IMR-90 (cell line): ENCODE results near the gene SLC22A2. TPM values are rescaled to one million over a fixed set of nuclear protein-coding genes. Genes with fewer than 3 reads are reported as not detected.

Experiments
- ATAC-seq: fragments of 200-7000 bp; cut with Tn5 transposase; 2 replicates; pipeline ENCODE4 v1.9.1; 2020; ENCODE audit warnings: low read depth, mild to moderate bottlenecking, moderate library complexity
- BruUV-seq: library from RNA; stranded (reverse); fragments of 400-500 nt; replicated peaks from 2 replicates; lab custom pipeline; 2021; lab: Mats Ljungman, UMichigan
- CTCF ChIA-PET: fragments of 300-600 bp; formaldehyde crosslinking; extraction: SDS; loops from one replicate; lab custom pipeline; 2021; ENCODE audit warnings: antibody characterized with exemption; lab: Yijun Ruan, JAX
- POLR2A ChIA-PET: fragments of 300-600 bp; sonication (Branson Sonifier 250); formaldehyde crosslinking; loops from one replicate; lab custom pipeline; 2022; ENCODE audit warnings: antibody characterized with exemption; ENCODE audit not compliant: unreplicated experiment; lab: Charles Lee
- DNase-seq: peaks from one replicate; pipeline ENCODE4 v3.0.0; 2013
- H2AFZ ChIP-seq: replicated peaks from 2 replicates; pipeline ENCODE3; 2013; ENCODE audit warnings: low read length, mild to moderate bottlenecking; ENCODE audit not compliant: poor library complexity
- H2AK5ac ChIP-seq: 2 replicates; pipeline ENCODE4 v1.6.1; 2013; ENCODE audit warnings: low read depth, low read length, inconsistent platforms
- H2AK9ac ChIP-seq: replicated peaks from 2 replicates; pipeline ENCODE3; 2013; ENCODE audit warnings: mild to moderate bottlenecking, low read depth, low read length, moderate library complexity; ENCODE audit not compliant: poor library complexity
- H2BK120ac ChIP-seq: 2 replicates; pipeline ENCODE4 v1.6.1; 2013; ENCODE audit warnings: low read depth, low read length, inconsistent platforms
- H2BK15ac ChIP-seq: 3 replicates; pipeline ENCODE4 v1.6.1; 2013; ENCODE audit warnings: low read depth, low read length, inconsistent platforms
- H2BK20ac ChIP-seq: 2 replicates; pipeline ENCODE4 v1.6.1; 2013; ENCODE audit warnings: low read depth, mild to moderate bottlenecking, inconsistent platforms, low read length, moderate library complexity
- H2BK5ac ChIP-seq: 2 replicates; pipeline ENCODE4 v1.6.1; 2013; ENCODE audit warnings: mild to moderate bottlenecking, low read depth, low read length, inconsistent platforms; ENCODE audit not compliant: poor library complexity, severe bottlenecking
- H3K14ac ChIP-seq: replicated peaks from 2 replicates; pipeline ENCODE4 v1.6.1; 2013; ENCODE audit warnings: low read depth, low read length, inconsistent platforms
- H3K18ac ChIP-seq: 2 replicates; pipeline ENCODE4 v1.6.1; 2013; ENCODE audit warnings: low read depth, low read length, control low read depth
- H3K23ac ChIP-seq: 2 replicates; pipeline ENCODE4 v1.6.1; 2013; ENCODE audit warnings: low read depth, low read length, inconsistent platforms
- H3K27ac ChIP-seq: 2 replicates; pipeline ENCODE4 v1.5.1; 2013; ENCODE audit warnings: mild to moderate bottlenecking, control low read depth, low read length; ENCODE audit not compliant: insufficient read depth
- H3K27me3 ChIP-seq: 2 replicates; pipeline ENCODE4 v1.6.1; 2013; ENCODE audit warnings: low read length; ENCODE audit not compliant: control insufficient read depth, insufficient read depth
- H3K36me3 ChIP-seq: 2 replicates; pipeline ENCODE4 v1.6.1; 2013; ENCODE audit warnings: low read length, mixed read lengths; ENCODE audit not compliant: control insufficient read depth, insufficient read depth
- H3K4ac ChIP-seq: 2 replicates; pipeline ENCODE4 v1.6.1; 2013; ENCODE audit warnings: low read depth, low read length, inconsistent platforms
- H3K4me1 ChIP-seq: 2 replicates; pipeline ENCODE4 v1.6.1; 2013; ENCODE audit warnings: low read length, mixed read lengths; ENCODE audit not compliant: control insufficient read depth, insufficient read depth
- H3K4me2 ChIP-seq: 2 replicates; pipeline ENCODE4 v1.6.1; 2013; ENCODE audit warnings: low read depth, mild to moderate bottlenecking, control low read depth, low read length, moderate library complexity
- H3K4me3 ChIP-seq: 2 replicates; pipeline ENCODE4 v1.5.1; 2013; ENCODE audit warnings: low read depth, mild to moderate bottlenecking, control low read depth, low read length, moderate library complexity; ENCODE audit not compliant: insufficient read depth
- H3K56ac ChIP-seq: 2 replicates; pipeline ENCODE4 v1.6.1; 2013; ENCODE audit warnings: low read length, inconsistent platforms; ENCODE audit not compliant: insufficient read depth; ENCODE audit errors: extremely low read depth
- H3K79me1 ChIP-seq, 2 experiments: 2 replicates each; pipeline ENCODE4 v1.6.1; 2013; ENCODE audit warnings: low read length in 2 of 2, inconsistent platforms in 1 of 2, low read depth in 1 of 2
- H3K9ac ChIP-seq: 2 replicates; pipeline ENCODE4 v1.6.1; 2013; ENCODE audit warnings: low read depth, low read length, control low read depth
- H3K9me1 ChIP-seq: 2 replicates; pipeline ENCODE4 v1.6.1; 2013; ENCODE audit warnings: low read length, inconsistent platforms; ENCODE audit not compliant: insufficient read depth
- H3K9me3 ChIP-seq: 2 replicates; pipeline ENCODE4 v1.6.1; 2013; ENCODE audit warnings: low read length; ENCODE audit not compliant: control insufficient read depth, insufficient read depth
- H4K20me1 ChIP-seq: 2 replicates; pipeline ENCODE4 v1.6.1; 2013; ENCODE audit warnings: low read length, inconsistent platforms; ENCODE audit not compliant: insufficient read depth
- H4K5ac ChIP-seq: 2 replicates; pipeline ENCODE4 v1.6.1; 2013; ENCODE audit warnings: mild to moderate bottlenecking, low read depth, low read length, control low read depth
- H4K8ac ChIP-seq, 2 experiments: 2 replicates each; pipeline ENCODE4 v1.6.1; 2013; ENCODE audit warnings: low read depth in 2 of 2, low read length in 2 of 2, control low read depth in 1 of 2, inconsistent platforms in 1 of 2
- H4K91ac ChIP-seq: 2 replicates; pipeline ENCODE4 v1.6.1; 2013; ENCODE audit warnings: low read depth, low read length, inconsistent platforms; ENCODE audit not compliant: insufficient read depth
- MAZ ChIP-seq: IDR thresholded peaks from 2 replicates; pipeline ENCODE4 v1.6.1; 2012; ENCODE audit warnings: low read depth, mild to moderate bottlenecking, low read length, improper control_type of control experiment, moderate library complexity, borderline replicate concordance
- POLR2A ChIP-seq: IDR thresholded peaks from 2 replicates; pipeline ENCODE4 v1.6.1; 2012; ENCODE audit warnings: mild to moderate bottlenecking, low read depth, low read length
- WGBS, 2 experiments: methylation state at CpG; one replicate each; pipeline versions ENCODE4 v1.1.5 to v1.1.7; 2013; ENCODE audit warnings: missing lambda C conversion rate in 2 of 2; ENCODE audit not compliant: insufficient read length in 1 of 2; ENCODE audit errors: extremely low coverage in 2 of 2; 5-methylcytosine and 5-hydroxymethylcytosine counted together
- dilution Hi-C: fragments of 300-500 bp; cut with HindIII; formaldehyde crosslinking; loops from one replicate; pipeline ENCODE4 v1.14.3; 2018; ENCODE audit warnings: low sequenced_read_pairs; ENCODE audit not compliant: unreplicated experiment
- in situ Hi-C: fragments of 300-500 bp; cut with MboI; formaldehyde crosslinking; loops from 3 replicates; pipeline ENCODE4 v1.14.3; 2019; ENCODE audit warnings: low sequenced_read_pairs, inconsistent platforms, mixed read lengths
- intact Hi-C: fragments of 100-400 bp; cut with micrococcal nuclease; formaldehyde crosslinking; loops from 2 replicates; pipeline ENCODE4 v1.10.0; 2022
- polyA plus RNA-seq, 3 experiments: library from polyadenylated mRNA; depleted of rRNA; stranded (reverse); fragments of >200 nt; gene quantifications; 2 replicates each; pipeline ENCODE4 v1.2.3, GENCODE V29; 2012; ENCODE audit warnings: low replicate concordance in 1 of 3
- total RNA-seq: library from RNA; depleted of rRNA; stranded (reverse); fragments of >200 nt; gene quantifications from 2 replicates; pipeline ENCODE4 v1.2.3, GENCODE V29; 2012
- TF ChIP-seq, protein P1 (sequence below): conservative IDR thresholded peaks from 2 replicates; pipeline ENCODE4 v1.5.1; 2012; ENCODE audit warnings: mild to moderate bottlenecking, low read depth, low read length, improper control_type of control experiment

The SLC22A2 gene
- total and polyA plus RNA-seq, 2 of the 4 experiments (the other 2 are of a cell fraction), result not detected

DNA sequence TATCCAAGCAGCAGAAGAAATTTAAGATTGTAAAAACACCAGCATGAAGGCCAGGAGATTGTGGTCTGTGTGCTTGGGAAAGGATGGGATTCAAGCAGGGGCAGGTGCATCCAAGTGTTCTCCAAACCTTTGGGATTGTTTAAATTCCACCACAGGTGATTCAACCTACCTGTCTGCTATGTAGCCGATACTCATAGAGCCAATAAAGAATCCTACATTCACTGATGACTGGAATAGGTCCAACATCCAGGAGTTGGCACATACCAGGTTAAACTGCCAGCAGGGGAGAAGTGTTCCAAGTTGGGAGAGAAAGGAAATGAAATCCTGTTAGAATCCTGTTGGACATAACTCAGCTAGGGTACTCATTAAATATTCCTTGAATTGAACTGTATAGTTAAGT lies 2.2 kb downstream of the SLC22A2 start:
- no peak overlapping the region for H3K4me3 ChIP-seq
- in situ Hi-C loops, result no loop called here
- no peak overlapping the region for H3K23ac ChIP-seq
- H3K27ac ChIP-seq, result no peak overlapping the region
- H4K5ac ChIP-seq, result no peak overlapping the region
- H3K27me3 ChIP-seq, result no peaks in the 10 kb centered on the region
- no peak overlapping the region for H2BK120ac ChIP-seq
- H3K36me3 ChIP-seq, result no peaks in the 10 kb centered on the region
- BruUV-seq, result no TSS peak
- peaks cover 12% of the 10 kb centered on the region for H3K9me3 ChIP-seq
- H3K4ac ChIP-seq, result no peak overlapping the region
- H3K18ac ChIP-seq, result no peak overlapping the region
- intact Hi-C loops, result no loop called here
- CTCF ChIA-PET, result no interaction called here
- H3K4me1 ChIP-seq, result no peaks in the 10 kb centered on the region
- H3K56ac ChIP-seq, result no peak overlapping the region
- ATAC-seq (no peak), DNase-seq (no peak)
- no peaks in the 10 kb centered on the region for H3K9me1 ChIP-seq
- no peaks in the 10 kb centered on the region for H3K79me1 ChIP-seq
- H3K9ac ChIP-seq, result no peak overlapping the region
- H4K8ac ChIP-seq, result no peak overlapping the region
- POLR2A ChIA-PET, result no interaction called here
- H3K4me2 ChIP-seq, result no peak overlapping the region
- H2AK5ac ChIP-seq, result no peak overlapping the region
- H3K14ac ChIP-seq, result no peak overlapping the region
- H2AK9ac ChIP-seq, result no peak overlapping the region
- no peak overlapping the region for H2BK5ac ChIP-seq
- WGBS, 2 experiments, result no CpG with 5 or more reads among the region's 1 CpG
- H2BK20ac ChIP-seq, result no peak overlapping the region
- dilution Hi-C loops, result no loop called here
- no peak overlapping the region for H2BK15ac ChIP-seq
- no peak overlapping the region for H2AFZ ChIP-seq
- no peaks in the 10 kb centered on the region for H4K20me1 ChIP-seq
- no peak overlapping the region for H4K91ac ChIP-seq
- TF ChIP-seq, protein P1, sequence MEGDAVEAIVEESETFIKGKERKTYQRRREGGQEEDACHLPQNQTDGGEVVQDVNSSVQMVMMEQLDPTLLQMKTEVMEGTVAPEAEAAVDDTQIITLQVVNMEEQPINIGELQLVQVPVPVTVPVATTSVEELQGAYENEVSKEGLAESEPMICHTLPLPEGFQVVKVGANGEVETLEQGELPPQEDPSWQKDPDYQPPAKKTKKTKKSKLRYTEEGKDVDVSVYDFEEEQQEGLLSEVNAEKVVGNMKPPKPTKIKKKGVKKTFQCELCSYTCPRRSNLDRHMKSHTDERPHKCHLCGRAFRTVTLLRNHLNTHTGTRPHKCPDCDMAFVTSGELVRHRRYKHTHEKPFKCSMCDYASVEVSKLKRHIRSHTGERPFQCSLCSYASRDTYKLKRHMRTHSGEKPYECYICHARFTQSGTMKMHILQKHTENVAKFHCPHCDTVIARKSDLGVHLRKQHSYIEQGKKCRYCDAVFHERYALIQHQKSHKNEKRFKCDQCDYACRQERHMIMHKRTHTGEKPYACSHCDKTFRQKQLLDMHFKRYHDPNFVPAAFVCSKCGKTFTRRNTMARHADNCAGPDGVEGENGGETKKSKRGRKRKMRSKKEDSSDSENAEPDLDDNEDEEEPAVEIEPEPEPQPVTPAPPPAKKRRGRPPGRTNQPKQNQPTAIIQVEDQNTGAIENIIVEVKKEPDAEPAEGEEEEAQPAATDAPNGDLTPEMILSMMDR, result no peak
- no peak for TF ChIP-seq MAZ
- no peak for TF ChIP-seq POLR2A
